DND-41 (cell line): ENCODE data around the gene CPNE5.

Source experiments
- ATAC-seq: fragments of 200-7000 bp; cut with Tn5 transposase; 3 replicates; pipeline ENCODE4 v1.9.1; 2021; ENCODE audit warnings: low read depth; ENCODE audit not compliant: insufficient read depth
- DNase-seq: peaks from one replicate; pipeline ENCODE4 v3.0.0-alpha.2; 2020
- H2AFZ ChIP-seq: 2 replicates; pipeline ENCODE4 v1.6.0; 2012; ENCODE audit warnings: low read depth, low read length
- H3K27ac ChIP-seq: 2 replicates; pipeline ENCODE4 v1.5.1; 2012; ENCODE audit warnings: low read length, inconsistent platforms
- H3K27me3 ChIP-seq: fragments of 200-600 bp; sonication (generic); 2 replicates; pipeline ENCODE4 v1.6.0; 2012; ENCODE audit warnings: low read length, mild to moderate bottlenecking, inconsistent platforms; ENCODE audit not compliant: insufficient read depth, poor library complexity
- H3K36me3 ChIP-seq: 2 replicates; pipeline ENCODE4 v1.5.1; 2012; ENCODE audit warnings: low read length, inconsistent platforms; ENCODE audit not compliant: insufficient read depth
- H3K4me1 ChIP-seq: 2 replicates; pipeline ENCODE4 v1.5.1; 2012; ENCODE audit warnings: mild to moderate bottlenecking, low read length; ENCODE audit not compliant: insufficient read depth
- H3K4me2 ChIP-seq: 2 replicates; pipeline ENCODE4 v1.6.0; 2012; ENCODE audit warnings: mild to moderate bottlenecking, moderate library complexity, low read length, inconsistent platforms; ENCODE audit not compliant: insufficient read depth
- H3K4me3 ChIP-seq, 2 experiments: fragments of 200-600 bp in 1 of 2; shearing (Covaris generic) in 1 of 2; 2 replicates each; pipeline ENCODE4 v1.5.1; 2012 to 2016; ENCODE audit warnings: inconsistent platforms in 2 of 2, low read length in 2 of 2, mild to moderate bottlenecking in 2 of 2, low read depth in 1 of 2, moderate library complexity in 1 of 2
- H3K79me2 ChIP-seq: 2 replicates; pipeline ENCODE4 v1.6.0; 2012; ENCODE audit warnings: low read length, inconsistent platforms; ENCODE audit not compliant: insufficient read depth
- H3K9ac ChIP-seq: 2 replicates; pipeline ENCODE4 v1.6.0; 2012; ENCODE audit warnings: low read depth, mild to moderate bottlenecking, inconsistent platforms, low read length, moderate library complexity
- H3K9me3 ChIP-seq: 2 replicates; pipeline ENCODE4 v1.5.1; 2012; ENCODE audit warnings: low read length, moderate library complexity, mild to moderate bottlenecking, inconsistent platforms; ENCODE audit not compliant: insufficient read depth, severe bottlenecking
- H4K20me1 ChIP-seq: 2 replicates; pipeline ENCODE4 v1.6.0; 2012; ENCODE audit warnings: low read length; ENCODE audit not compliant: insufficient read depth
- CTCF ChIP-seq: IDR thresholded peaks from 2 replicates; pipeline ENCODE4 v1.5.1; 2012; ENCODE audit warnings: borderline replicate concordance, low read length, moderate library complexity, mild to moderate bottlenecking; ENCODE audit not compliant: poor library complexity, severe bottlenecking; ENCODE audit errors: extremely low read depth
- EZH2 ChIP-seq: IDR thresholded peaks from 3 replicates; pipeline ENCODE4 v1.6.1; 2012; ENCODE audit warnings: borderline replicate concordance, low read depth, mild to moderate bottlenecking, moderate library complexity, low read length, inconsistent platforms; ENCODE audit not compliant: severe bottlenecking

The CPNE5 gene

GRCh38 chr6:36830577-36830976 lies 8.7 kb downstream of the CPNE5 start:
- no peaks in the 10 kb centered on the region for H4K20me1 ChIP-seq
- no peaks in the 10 kb centered on the region for H3K79me2 ChIP-seq
- H3K36me3 ChIP-seq: no peaks in the 10 kb centered on the region
- no peak overlapping the region for H2AFZ ChIP-seq
- H3K9ac ChIP-seq: no peak overlapping the region
- H3K9me3 ChIP-seq: no peaks in the 10 kb centered on the region
- ATAC-seq (no peak), DNase-seq (no peak)
- TF ChIP-seq EZH2: no peak
- TF ChIP-seq CTCF: no peak
- no peaks in the 10 kb centered on the region for H3K4me1 ChIP-seq
- H3K27me3 ChIP-seq: no peaks in the 10 kb centered on the region
- H3K27ac ChIP-seq: no peak overlapping the region
- H3K4me3 ChIP-seq: no peak overlapping the region
- H3K4me2 ChIP-seq: no peak overlapping the region

GRCh38 chr6:36829919-36830544 lies 9.2 kb downstream of the CPNE5 start:
- Histone ChIP-seq H3K9me3 (no peaks in the 10 kb centered on the region), H3K9ac (no peak overlapping the region), H3K79me2 (no peaks in the 10 kb centered on the region), H3K27me3 (no peaks in the 10 kb centered on the region), H3K4me1 (no peaks in the 10 kb centered on the region), H3K4me3 (no peak overlapping the region), H3K4me2 (no peak overlapping the region), H3K27ac (no peak overlapping the region), H3K36me3 (no peaks in the 10 kb centered on the region), H4K20me1 (no peaks in the 10 kb centered on the region), H2AFZ (no peak overlapping the region)
- DNase-seq (no peak), ATAC-seq (no peak)
- TF ChIP-seq CTCF (no peak), EZH2 (no peak)

- no peaks in the 10 kb centered on the region for H3K27me3 ChIP-seq
- TF ChIP-seq CTCF (no peak), EZH2 (no peak)
- H3K79me2 ChIP-seq: no peaks in the 10 kb centered on the region
- H3K36me3 ChIP-seq: no peaks in the 10 kb centered on the region
- no peaks in the 10 kb centered on the region for H3K9me3 ChIP-seq
- H3K9ac ChIP-seq: no peak overlapping the region
- H3K27ac ChIP-seq: no peak overlapping the region
- no peak overlapping the region for H3K4me2 ChIP-seq
- DNase-seq (peak; percentile 37), ATAC-seq (peak; percentile 71)
- H4K20me1 ChIP-seq: no peaks in the 10 kb centered on the region
- no peak overlapping the region for H2AFZ ChIP-seq
- H3K4me1 ChIP-seq: no peaks in the 10 kb centered on the region
- H3K4me3 ChIP-seq: no peak overlapping the region
Measured at GRCh38 chr6:36827261-36828079, 11.8 kb downstream of the CPNE5 start.
